ENCODE results near the gene PTPRN2.
"Not testable (repeated sequence)": the region's sequence is repeated elsewhere in the genome, so short reads cannot be mapped to it uniquely, and the experiment has no call there.

Gene PTPRN2

DNA sequence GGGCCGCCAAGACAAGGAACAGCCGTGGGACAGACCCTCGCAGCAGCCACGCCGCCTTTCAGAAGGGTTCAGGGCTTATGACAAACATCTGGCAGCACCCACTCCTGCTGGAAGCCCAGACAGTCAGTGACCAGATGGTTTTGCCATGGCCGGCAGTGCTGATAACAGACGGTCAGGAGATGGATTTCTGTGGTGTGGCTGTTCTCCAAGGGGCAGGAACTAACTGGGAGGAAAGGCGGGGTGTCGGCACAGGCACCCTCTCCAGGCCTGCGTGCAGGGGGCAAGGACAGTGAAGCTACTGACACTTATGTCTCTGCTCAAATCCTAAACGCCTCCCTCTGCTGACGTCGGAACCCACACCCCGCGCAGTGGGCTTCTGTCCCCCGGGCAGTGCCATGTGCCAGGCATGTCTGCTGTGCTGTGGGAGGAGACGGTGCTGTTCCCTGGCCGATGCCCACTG is 834.8 kb downstream of the PTPRN2 start:
- DNase-seq (ENCODE audit: low read depth) = no peak

DNA sequence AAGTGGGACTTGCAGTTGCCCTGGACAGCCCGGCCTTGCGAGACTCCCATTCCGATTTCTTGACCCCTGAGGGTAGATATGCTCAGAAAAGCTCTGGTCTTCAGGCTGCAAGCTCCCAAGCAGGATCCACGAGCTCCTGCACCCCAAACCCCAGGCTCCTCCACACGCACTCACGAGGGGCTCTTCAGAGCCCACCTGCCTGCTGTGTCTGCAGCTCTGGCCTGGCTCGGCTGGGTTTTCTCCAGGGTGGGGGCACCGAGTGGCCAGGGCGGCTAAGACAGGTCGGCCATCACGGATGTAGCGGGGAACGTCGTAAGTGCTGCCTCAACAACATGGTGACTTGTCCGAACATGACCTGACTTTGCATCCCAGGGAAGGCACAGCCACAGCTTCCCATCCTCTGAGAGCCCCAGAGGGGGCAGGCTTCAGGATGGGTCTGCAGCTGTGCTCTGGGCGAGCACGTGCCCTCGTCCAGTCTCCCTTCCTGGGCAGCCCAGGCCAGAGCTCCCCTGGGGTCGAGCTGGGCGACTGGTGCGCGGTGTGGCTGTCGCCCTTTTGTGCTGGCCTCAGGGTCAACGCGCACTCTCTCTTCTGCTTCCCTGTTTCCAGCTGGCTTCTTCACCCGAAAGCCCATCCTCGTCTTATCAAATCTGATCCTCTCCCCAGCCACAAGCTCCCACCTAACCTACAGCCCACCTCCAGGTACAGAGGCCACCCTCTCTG is 835.5 kb downstream of the PTPRN2 start:
- DNase-seq (ENCODE audit: low read depth) = no peak

DNA sequence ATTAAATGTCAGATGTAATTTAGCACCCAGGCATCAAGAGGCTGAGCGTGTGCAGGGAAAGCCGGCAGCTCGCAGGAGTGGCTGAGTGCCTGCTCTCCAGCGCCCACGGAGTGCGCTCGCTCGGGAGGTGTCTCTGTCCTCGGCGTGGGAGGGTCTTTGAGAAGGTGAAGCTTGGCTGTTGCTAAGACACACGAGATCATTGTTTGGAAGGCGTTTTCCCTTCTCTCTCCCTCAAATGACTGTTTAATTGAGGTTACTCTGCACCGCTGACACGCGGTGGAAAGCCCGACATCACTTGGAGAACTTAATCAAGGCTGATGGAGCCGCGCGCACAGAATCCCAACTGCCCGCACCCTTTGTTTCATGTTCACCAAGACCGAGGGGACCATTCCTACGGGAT is 836.2 kb downstream of the PTPRN2 start:
- DNase-seq (ENCODE audit: low read depth) = no peak

DNA sequence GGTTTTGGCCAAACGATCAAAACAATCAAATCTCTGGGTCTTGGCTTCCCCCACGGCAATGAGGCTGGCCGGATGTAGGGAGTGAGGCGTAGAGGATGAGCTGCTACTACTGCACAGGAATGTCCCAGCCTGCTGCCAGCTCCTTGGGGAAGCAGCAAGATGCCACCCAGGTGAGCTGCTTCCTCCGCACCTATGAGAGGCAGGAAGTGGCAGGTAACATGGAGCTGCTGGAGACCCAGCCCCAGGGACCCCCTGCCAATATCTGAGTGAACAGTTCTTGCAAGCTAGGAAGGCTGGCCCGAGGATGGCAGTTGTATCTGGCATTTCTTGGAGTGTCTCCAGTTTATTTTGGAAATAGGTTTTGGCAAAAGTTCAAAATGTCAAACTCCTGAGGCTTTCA is 837.3 kb downstream of the PTPRN2 start:
- no peak for DNase-seq (ENCODE audit: low read depth)

DNA sequence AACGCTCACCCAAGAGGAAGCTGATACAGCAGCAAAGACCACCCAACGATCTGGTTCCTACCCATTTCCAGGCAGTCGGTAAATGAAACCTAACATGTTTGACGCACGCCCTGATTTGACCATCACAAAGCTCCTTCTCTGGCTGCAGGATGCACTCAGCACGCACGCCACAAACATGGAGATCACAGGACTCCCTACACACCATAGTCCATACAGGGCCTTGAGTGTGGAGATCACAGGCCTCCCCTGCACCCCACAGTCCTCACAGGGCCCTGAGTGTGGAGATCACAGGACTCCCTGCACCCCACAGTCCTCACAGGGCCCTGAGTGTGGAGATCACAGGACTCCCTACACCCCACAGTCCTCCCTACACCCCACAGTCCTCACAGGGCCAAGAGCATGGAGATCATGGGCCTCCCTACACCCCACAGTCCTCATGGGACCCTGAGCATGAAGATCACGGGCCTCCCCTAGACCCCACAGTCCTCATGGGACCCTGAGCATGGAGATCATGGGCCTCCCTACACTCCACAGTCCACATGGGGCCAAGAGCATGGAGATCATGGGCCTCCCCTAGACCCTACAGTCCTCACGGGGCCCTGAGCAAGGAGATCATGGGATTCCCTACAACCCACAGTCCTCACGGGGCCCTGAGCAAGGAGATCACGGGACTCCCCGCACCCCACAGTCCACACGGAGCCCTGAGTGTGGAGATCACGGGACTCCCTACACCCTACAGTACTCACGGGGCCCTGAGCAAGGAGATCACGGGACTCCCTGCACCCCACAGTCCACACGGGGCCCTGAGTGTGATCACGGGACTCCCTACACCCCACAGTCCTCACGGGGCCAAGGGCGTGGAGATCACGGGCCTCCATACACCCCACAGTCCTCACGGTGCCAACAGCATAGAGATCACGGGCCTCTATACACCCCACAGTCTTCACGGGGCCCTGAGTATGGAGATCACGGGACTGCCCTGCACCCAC is 841.6 kb downstream of the PTPRN2 start:
- no peak for DNase-seq (ENCODE audit: low read depth)

DNA sequence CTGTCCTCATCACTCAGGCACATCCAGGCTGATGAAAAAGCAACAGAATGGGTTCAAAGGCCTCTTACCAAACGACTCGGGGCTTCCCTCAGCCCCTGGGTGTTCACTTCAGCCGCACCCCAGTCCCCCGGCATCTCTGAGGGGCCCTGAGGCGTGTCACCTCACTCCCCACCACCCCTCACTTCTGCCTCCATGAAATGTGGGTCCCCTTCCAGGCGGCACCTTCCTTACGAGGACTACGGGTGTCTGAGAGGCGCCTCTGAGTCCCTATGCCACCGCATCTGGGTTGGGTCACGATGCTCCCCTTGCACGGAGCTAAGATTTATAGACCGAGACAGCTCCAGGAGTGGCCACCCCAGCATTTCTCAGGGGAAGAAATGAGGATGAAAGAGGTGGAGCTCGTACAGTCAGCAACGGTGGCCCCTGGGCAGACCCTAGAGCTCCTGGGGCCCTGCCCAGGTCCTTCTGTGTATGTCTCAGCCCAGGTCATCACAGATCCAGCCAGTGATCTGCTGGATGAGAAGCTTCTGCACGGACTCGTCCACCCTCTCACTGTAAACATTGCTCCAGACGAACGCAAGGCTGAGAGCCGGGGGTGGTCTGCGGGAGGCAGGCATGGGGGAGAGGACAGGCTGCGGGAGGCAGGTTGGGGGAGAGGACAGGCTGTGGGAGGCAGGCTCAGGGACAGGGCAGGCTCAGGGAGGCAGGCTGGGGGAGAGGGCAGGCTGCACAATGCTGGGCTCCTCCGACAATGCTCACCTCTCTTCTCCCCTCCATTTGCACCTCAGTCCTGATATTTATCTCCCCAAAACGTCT is 842.6 kb downstream of the PTPRN2 start:
- DNase-seq (ENCODE audit: low read depth) = no peak

DNA sequence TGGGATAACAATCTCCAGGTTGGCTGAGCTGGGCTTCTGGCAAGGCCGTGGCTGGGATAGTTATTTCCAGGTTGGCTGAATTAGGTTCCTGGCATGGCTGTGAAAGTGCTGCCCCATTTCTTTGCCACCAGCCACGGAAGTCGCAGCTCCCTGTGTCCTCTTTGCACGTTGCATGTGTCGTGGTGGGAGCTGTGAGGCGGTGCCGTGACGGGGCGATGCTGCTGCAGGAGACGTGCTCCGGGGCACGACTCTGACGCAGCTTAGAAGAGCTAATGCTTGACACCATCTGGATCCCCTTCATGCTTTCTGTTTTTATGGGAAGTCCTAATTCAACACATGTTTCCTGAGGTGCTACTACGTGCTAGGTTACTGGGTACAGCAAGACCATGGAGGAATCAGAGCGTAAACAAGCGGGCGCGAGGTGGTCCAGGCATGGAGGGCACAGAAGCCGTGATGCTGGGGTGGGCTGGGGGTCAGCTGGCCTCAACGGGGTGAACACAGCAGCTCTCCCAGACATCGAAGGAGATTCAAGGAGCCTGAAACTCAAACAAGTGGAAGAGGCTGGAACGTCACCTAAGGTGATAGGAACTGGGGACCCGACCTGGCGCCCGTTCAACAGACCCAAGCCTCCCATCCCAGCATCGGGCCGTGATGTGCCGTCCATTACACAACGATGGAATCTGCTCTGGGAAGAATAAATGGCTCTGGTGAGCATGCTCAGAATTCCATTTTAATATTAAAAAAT is 843.7 kb downstream of the PTPRN2 start:
- no peak for DNase-seq (ENCODE audit: low read depth)

DNA sequence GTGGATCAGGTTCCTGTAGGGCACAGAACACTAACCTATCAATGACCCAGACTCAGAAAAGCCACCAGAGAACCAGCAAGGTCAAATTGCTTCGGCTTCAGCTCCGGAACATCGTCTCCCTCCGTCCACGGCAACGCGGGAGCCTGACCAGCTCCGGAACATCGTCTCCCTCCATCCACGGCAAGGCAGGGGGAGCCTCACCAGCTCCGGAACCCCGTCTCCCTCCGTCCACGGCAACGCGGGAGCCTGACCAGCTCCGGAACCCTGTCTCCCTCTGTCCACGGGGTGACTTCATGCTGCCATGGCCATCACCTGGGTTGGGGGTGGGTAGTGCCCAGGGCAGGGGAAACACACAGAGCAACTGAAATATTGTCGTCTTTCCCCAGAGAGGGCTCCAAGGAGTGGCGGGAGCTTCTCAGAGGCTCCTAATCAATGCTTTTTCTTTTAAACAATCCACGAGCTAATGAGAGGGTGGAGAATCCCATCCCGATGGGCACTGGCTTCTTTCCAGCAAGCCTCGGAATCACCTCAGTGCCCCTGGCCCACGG is 847.3 kb downstream of the PTPRN2 start:
- DNase-seq (ENCODE audit: low read depth) = no peak

DNA sequence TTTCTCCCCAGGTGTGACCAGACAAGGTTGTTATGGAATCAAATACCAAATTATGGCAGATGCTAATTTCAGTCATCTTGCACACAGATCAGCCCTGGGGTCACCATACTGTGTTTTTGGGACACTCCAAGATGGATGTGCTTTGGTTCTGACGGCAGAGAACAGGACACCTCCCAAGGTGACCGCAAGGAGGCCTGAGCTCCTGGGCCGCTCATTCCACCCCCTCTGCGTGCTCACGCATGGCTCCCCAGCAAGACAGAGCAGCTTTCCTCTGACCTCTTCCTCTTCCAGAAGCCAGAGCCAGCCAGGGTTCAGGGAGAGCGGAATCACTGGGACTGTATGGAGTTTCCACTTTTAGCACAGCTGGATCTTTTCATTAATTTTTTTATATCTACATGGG is 848.0 kb downstream of the PTPRN2 start:
- DNase-seq (ENCODE audit: low read depth) = no peak

DNA sequence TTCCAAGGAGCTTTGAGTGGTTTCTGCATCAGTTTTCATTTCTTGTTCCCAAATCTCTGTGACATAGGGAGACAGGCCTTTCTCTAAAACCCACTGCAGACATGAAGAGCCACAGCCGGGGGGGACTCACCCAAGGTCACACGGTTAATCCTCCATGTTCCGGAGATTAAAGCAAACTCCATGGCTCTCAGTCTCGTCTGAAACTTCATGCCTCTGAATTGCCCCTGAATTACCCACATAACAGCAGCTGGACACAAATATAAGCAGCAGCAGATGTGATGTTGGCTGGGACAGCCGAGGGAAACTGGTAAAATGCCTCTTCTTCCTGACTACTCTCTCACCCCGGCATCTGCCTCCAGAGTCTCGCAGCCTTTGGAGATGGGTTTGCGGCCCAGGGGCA is 848.6 kb downstream of the PTPRN2 start:
- DNase-seq (ENCODE audit: low read depth) = no peak

DNA sequence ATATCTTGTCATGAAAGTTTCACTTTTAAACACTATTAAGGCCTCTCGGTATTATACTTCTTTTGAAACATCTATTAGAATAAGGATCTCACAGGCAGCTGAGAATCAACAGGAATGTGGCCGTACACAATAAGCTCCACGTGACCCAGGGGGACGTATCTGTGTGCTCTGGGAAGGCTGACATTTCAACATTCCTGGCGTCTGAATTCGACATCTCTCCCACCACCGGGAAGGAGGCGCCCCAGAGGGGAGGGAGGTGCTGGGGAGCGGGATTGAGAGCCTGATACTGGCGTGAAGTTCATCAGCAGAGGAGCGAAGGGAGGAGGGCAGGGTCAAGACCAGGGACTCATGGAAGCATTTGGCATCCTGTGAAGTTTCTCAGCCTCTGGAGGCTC is 849.6 kb downstream of the PTPRN2 start:
- DNase-seq (ENCODE audit: low read depth) = no peak

DNA sequence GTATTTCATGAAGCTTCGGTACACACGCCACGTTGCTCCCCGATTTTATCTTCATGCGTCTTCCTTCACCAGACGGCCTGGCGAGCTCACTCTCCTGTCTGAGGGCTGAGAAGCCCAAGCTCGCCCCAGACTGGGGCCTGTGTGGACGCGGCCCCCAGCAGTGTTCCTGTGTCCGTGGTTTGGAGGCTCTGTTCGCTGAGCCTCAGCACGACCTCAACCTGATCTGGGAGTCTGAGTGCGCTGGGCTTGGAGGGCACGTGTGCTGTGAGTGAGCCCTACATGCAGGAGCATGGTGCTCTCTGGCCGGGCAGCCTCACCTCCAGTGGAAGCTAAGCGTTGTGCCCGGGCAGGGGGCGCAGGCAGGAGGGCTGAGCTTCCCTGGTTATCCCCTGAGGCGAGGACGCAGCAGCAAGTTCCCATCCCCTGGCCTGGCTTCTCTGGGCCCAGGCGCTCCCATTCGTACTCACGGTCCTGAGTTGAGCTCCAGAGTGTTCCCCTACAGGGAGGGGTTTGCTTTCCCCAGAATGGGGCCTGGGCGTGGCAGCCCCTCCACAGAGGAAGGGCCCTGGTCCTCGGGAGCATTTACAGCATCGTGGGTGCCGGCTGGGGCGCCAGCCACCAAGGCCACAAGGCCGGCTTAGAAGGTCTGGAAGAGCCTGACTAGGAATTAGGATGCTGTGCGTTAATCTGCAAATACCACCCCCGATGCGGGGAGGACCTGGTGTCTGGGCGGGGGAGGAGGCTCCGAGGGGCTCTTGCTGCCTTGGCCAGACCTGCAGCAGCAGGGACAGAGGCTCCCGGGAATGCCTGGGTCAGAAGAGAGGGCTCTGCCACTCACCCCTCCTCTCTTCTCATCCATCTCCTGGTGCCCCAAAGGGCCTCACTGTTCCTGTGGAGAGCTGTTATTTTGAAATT is 850.2 kb downstream of the PTPRN2 start:
- DNase-seq (ENCODE audit: low read depth) = no peak

DNA sequence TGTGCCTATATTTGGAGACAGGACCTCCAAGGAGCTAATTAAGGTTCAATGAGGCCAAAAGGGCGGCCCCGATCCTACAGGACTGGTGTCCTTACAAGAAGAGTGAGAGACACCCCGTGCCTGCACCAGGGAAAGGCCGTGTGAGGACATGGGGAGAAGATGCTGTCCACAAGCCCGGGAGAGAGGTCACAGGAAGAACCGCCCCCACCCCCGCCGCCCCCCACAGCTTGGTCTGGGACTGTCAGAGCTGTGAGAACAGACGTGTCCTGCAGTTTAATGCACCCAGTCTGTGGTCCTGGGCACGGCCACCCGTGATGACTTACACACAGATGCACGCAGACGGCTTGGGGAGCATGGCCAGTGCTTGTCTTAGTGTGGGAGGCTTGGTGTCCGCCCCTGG is 851.3 kb downstream of the PTPRN2 start:
- no peak for DNase-seq (ENCODE audit: low read depth)

DNA sequence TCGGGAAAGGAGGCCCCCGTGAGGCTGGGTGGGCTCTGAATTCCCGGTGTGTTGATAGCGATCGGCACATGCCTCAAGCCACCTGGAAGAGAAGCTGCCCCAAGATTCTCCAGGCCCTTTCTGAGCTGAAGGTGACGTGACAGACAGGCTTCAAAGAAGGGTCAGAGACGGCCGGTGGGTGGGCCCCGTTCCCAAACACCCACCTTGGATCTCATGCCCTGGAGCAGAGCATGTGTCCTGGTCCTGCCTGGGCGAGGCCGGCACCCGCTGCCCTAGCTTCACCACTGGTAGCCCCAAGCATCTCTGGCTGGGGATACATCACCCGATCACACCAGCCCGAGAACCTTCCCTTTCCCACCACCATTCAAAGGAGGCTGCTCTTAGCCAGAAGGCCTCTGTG is 851.8 kb downstream of the PTPRN2 start:
- DNase-seq (ENCODE audit: low read depth) = no peak

DNA sequence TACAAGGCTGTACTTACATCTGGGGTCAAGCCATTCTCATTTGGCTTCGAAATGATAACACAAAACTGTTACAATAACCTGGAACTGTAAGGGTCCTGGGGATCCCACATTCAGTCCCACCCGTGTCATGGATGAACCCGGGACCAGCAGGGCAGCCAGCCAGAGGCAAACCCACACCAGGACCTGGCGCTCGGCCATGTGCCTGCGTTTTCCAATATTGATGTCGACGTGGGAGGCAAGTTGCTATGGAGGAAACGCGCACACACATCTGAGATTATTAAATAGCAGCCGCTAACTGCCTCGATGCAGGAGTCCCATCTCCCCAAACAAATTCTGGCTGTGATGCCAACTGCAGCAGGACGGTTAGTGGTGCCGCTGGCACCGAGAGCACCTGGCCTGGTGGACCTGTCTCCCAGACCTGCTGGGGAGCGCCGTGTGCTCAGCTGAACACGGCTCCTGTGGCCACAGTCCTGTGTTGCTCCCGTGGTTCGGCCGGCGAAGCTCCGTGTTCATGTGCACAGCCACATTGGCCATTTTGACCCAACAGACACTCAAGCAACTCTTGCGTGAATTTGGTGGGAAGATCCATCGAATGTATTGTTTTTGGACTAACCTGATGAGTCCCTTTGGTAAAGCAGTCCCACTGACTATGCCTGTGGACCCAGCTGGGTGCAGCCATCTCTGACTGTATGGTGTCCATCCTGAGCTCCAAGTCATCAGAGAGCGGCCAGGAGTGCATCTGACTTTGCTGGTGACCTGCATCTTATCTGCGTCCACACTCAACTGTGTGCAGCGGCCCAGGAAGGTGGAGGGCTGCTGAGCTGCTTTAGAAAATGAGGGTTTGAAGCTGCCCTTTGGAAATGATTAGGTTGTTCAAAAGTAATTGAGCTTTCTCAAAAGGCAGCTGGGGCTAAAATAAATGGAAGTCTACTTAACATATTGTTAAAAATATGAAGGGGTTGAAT is 852.7 kb downstream of the PTPRN2 start:
- DNase-seq (ENCODE audit: low read depth) = no peak

DNA sequence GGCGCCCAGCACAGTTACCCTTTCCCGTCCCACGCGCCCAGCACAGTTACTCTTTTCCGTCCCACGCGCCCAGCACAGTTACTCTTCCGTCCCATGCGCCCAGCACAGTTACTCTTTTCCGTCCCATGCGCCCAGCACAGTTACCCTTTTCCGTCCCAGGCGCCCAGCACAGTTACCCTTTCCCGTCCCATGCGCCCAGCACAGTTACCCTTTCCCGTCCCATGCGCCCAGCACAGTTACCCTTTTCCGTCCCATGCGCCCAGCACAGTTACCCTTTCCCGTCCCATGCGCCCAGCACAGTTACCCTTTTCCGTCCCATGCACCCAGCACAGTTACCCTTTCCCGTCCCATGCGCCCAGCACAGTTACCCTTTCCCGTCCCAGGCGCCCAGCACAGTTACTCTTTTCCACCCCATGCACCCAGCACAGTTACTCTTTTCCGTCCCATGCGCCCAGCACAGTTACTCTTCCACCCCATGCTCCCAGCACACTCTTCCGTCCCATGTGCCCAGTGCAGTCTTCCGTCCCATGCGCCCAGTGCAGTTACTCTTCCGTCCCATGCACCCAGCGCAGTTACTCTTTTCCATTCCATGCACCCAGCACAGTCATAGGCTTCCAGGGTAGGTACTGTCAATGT is 853.7 kb downstream of the PTPRN2 start:
- DNase-seq (ENCODE audit: low read depth) = not testable (repeated sequence)

DNA sequence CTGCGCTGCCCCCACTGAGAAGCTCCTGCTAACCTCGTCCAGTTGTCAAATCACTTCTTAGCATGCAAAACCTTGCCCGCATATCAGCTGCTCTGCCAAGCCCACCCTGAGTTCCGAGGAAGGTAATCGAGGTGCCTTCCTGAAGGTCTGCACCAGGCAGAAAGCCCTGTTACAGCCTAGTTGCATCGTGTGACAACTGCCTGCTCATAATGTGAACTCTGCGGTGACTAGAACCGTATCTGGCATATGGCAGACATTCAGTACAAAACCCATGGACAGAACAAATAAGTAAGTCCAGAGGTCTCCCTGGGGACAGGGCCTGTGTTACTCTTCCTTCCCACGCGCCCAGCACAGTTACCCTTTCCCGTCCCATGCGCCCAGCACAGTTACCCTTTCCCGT is 856.5 kb downstream of the PTPRN2 start:
- no peak for DNase-seq (ENCODE audit: low read depth)

DNA sequence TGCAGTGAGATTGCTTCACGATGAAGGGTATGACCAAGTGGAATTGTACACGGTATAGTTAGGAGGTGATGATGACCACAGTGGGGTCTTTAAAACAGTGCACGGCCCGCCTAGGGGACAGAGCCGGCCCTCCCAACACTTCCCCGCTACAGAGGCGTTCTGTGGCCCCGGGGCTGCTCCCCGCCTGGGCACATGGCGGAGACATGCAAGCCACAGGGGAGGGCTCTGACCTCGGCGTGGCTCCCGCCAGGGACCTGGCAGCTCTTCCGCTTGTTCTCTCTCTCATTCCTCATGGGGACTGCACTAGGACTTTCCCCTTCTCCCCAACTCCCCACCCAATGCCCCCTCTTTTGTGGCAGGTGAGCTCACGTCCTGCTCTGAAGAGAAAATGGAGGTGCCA is 857.0 kb downstream of the PTPRN2 start:
- no peak for DNase-seq (ENCODE audit: low read depth)

DNA sequence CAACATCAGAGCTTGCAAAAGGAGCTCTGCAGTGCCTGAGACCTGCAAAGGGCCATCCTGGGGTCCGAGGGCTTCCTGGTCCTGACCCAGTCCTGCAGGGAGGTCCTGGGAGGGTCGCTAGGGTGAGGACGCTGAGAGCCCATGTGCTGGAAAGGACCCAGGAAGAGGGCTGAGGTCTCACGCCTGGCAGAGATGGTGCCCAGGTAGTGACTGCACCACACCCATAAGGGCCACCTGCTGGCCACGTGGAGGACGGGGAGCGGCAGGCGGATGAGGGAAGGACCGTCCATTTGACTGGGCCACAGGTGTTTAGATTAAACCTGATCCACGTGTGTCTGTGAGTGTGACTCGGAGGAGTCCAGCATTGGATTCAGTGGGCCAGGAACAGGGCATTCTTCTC is 858.1 kb downstream of the PTPRN2 start:
- DNase-seq (ENCODE audit: low read depth) = no peak

Data from stimulated activated CD4-positive, alpha-beta T cell treated with anti-CD3 and anti-CD28 coated beads, Interleukin-2, amount 100 ng/mL, for 4 hours (primary cell).